GM19372 (cell line): ENCODE measurements around the gene CALM1.
A peak's percentile ranks its signal among the peaks of the same experiment; 100 is the strongest.
"Not testable (repeated sequence)": the region's sequence is repeated elsewhere in the genome, so short reads cannot be mapped to it uniquely, and the experiment has no call there.

Source experiments
- ATAC-seq: cut with Tn5 transposase; IDR thresholded peaks from one replicate; pipeline ENCODE4 v1.9.1; 2021; ENCODE audit warnings: mild to moderate bottlenecking, low read depth, moderate library complexity; ENCODE audit not compliant: unreplicated experiment

The CALM1 gene

GRCh38 chr14:90383126-90383730, 13.6 kb upstream of the CALM1 start:
- ATAC-seq, result peak; percentile 91

DNA sequence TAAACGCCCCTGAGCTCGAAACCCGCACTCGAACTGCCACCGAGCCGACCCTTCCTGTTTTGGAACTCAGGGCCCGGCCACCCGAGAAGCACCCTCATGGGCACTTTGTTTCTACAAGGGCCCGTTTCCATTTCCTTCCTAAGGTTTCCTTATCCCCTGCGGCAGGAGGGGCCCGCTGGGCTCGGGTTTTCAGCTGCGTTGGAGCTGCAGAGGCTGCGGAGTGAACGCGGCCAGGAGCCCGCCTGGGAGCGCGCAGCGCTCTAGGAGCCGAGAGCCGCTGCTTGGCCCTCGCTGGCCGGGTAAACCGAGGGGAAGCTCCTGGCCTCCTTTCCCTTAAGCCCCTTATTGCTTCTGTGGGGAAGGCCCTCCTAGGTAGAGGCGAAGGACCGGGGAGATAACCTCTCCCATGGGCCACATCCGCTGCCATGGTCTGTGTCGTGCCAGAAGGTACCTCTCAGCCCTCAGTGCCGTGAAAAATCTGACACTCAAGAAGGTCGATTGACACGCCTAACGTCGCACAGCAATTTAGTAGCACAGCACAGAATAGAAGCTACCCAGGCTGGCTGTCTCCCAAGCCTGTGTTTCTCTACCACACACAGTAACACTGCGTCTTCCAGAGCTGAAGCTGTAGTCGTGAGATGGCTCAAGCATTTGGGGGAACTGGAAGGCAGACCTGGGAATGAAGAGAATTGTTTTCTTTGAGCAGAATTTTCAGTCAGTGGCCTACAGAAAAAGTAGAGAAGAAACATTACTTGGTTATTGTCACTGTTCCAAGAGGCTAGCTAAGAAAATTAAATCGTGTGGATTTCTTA, 12.9 kb upstream of the CALM1 start:
- ATAC-seq, result peak; percentile 16

- no peak for ATAC-seq
Measured at GRCh38 chr14:90384543-90384911, 12.3 kb upstream of the CALM1 start.

- no peak for ATAC-seq
Measured at GRCh38 chr14:90386321-90386720, 10.5 kb upstream of the CALM1 start.

GRCh38 chr14:90387206-90387760, 9.5 kb upstream of the CALM1 start:
- ATAC-seq, result no peak

DNA sequence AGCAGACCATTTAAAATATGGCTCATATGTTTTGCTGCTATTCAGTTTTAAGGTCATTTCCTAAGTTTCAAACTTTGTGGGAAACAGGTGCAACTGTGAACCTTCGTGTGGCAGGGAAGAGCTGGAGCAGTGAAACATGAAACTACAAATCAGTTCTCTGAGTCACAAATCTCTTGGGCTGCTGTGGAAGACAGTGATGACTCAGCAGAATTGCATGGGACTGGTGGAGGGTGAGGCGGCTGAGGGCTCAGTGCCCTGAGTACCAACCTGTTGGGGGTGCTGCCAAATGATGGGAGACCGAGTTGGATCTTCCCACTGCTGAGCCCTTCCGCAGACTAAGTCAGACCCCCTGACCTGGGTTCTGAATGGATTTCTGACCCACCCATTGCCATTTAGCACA, 8.4 kb upstream of the CALM1 start:
- no peak for ATAC-seq

DNA sequence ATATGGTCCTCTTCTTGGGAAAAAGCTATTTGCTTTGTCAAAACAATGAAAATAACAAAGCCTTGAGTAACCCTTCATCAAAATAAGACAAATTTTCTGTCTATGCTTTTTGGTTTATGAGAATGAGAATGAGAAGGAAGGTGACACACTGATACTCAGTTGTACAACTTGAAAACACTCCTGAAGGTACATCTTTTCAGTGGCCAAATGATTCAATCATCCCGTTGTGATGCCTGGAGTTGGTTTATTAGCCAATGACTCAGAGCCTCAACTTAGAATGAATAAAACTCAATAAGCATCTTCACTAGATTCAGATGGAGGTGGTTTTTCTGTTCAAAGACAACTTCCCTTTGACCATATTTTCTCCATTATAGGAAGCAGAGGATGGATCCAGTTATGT, 7.8 kb upstream of the CALM1 start:
- ATAC-seq, result no peak

DNA sequence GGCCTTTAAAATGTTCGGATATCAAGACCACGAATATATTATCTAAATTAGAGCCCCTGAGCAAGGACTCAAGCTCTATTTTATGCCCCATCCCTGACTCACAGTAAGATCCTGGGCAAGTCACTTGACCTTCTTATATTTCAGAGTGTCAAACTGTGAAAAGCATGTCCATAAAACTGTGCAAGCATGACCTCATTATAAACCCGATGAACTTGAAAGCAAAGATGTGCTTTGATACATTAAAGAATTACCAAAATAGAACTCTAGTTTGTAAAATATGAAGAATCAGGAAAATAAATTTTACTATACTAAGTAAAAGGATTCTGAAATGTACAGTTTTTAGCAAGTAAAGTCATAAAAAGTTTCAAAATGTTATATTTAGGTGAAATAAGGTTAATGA, 2.9 kb upstream of the CALM1 start:
- ATAC-seq, result no peak

DNA sequence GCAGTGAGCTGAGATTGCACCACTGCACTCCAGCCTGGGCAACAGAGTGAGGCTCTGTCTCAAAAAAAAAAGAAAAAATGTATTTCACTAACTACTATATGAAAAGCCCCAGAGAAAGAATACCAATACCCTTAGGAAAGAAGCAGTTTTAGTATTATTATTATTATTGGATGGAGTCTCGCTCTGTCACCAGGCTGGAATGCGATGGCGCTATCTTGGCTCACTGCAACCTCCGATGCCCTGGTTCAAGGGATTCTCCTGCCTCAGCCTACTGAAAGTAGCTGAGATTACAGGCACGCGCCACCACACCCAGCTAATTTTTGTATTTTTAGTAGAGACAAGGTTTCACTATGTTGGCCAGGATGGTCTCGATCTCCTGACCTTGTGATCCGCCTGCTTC, 2.0 kb upstream of the CALM1 start:
- not testable (repeated sequence) for ATAC-seq

DNA sequence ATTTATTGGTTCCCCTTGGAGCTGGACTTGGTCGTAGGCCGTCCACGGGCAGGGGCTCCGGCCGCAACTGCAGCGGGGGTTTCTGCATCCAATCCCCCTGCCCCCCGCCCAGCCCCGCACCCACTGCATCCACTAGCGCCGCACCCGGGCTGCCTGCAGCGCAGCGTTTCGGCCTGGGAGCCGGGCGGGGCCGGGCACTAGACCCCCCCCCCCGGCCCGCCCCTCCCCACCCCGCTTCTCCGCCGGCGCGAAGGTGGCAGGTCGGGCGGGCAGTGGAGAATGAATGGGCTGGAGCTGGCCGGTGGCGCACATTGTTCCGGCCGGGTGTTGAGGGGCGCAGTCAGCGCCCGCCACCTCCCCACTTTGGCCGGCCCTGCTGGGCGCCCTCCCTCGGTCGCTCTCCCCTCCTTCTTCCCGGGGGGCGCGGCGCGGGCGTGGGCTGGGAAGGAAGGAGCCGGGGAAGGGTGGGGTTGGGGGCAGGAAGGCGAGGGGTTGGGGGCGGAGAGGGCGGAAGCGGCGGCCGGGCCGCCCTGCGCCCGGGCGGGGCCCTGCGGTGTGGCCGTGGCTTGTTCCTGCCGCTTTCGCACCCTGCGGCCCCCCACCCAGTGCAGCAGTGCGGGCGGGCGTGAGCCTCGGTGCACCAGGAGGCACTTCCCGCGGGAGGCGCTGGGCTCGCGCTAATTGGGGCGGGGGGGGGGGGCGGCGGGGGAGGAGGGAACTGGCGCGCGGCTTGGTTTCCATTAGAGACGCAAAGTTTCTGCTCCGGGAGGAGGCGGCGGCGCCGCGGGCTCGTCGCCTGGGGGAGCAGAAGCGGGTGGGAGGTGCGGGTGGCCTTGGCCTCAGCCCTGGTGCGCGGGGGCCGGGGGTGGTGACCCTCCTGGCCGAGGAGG, 841 bp downstream of the CALM1 start:
- peak; percentile 19 for ATAC-seq

DNA sequence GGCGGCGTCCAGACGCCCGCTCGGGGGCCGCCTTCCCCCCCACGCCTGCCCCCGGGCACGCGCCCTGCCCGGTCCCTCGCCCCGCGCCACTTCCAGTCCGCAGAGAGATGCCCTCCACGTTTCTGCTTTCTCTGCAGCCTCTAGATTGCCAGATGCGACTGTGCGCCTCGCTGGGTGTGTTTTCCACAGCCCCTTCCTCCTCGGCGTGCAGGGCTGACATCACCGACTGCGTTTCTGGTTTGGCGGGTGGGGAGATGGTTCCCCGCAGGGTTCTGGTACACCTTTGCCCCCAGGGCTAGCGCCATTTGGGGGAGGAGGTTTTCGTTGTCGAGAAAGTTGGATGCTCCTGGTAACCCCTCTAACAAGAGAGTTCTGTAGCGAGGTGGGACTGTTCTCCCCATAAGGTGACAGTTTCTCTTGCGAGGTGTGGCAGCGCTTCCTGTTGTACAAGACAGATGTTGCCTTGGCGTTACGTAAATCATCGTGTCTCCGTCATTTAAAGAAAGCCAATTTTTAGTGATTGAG, 1.5 kb downstream of the CALM1 start:
- peak; percentile 7 for ATAC-seq

- no peak for ATAC-seq
Measured at GRCh38 chr14:90398841-90399540, 2.2 kb downstream of the CALM1 start.

DNA sequence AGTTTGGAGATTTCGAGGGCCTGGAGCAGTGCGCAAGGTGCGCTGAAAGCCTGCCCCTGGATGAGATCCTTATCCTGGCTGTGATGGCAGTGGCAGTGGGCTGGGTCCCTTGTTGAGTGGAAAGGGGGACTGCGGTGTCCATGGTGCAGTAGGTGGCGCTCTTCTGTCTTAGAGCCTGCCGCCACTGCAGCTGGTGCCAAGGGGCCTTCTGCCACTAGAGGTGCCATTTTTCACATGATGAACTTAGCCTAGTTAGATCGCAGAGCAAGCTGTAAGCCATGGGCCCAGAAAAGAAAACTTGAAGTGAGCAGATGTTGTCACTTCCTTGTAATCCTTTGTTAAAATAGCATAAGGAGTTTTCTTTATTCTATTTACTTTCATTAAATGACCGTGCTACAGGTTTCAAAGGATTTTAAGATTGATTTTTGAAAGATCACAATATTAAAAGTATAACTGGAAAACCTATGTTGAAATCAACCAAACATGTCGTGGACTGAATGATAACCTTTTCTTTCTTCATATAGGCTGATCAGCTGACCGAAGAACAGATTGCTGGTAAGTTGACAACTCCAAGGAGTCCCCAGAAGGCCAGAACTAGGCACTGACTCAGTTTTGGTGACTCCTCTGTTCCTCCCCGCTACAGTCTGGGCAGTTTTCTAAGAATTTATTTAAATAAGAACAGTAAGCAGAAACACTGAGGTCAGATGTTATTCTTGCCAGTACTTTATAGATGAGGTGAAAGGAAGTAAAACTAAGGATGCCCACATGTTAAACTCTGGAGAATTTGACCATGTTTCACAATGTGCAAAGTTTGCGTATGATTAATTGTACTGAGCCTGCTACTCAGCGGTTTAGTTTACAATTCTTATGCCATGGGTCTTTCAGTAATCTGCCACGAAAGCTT, 3.0 kb downstream of the CALM1 start:
- peak; percentile 42 for ATAC-seq

DNA sequence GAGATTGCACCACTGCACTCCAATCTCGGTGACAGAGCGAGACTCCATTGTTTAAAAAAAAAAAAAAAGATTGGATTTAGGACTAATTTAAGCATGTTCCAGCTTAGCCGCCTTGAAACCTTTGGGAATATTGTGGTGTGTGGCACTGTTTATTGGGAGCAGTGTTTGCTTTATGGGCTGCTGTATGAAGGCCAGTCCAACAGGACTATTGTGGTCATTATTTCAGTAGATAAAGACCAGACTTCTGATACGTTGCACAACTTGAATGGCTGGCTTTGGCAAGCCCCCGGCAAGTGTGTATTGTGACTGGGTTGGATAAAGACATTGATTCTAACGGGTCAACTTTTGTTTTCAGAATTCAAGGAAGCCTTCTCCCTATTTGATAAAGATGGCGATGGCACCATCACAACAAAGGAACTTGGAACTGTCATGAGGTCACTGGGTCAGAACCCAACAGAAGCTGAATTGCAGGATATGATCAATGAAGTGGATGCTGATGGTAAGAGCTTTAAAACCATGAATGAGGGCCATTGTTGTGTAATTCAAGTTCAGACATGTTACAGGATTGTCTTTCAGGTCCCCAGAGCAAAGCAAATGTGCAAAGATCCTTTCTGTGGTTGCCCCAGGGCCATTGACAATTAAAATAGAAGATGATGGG, 4.2 kb downstream of the CALM1 start:
- no peak for ATAC-seq

DNA sequence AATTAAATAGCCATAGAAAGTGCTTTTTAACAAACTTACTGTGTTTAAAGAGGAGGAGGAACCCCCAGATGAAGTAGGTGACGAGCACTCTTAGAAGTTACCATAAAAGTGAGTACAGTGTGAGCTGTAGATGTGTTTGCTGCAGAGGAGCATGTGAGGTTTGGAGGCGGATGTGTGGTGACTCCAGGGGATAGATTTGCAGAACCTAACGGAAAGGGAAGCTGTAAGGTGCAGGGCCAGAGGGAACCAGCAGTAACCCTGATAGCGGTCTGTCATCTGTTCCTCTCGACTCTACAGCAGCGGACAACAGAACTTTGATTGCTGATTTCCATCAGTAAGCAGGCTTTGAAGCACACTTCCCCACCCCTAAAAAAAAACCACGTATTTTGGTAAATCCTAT, 5.2 kb downstream of the CALM1 start:
- no peak for ATAC-seq

- no peak for ATAC-seq
Measured at GRCh38 chr14:90403065-90403464, 6.2 kb downstream of the CALM1 start.

- no peak for ATAC-seq
Measured at GRCh38 chr14:90405101-90405500, 8.3 kb downstream of the CALM1 start.

DNA sequence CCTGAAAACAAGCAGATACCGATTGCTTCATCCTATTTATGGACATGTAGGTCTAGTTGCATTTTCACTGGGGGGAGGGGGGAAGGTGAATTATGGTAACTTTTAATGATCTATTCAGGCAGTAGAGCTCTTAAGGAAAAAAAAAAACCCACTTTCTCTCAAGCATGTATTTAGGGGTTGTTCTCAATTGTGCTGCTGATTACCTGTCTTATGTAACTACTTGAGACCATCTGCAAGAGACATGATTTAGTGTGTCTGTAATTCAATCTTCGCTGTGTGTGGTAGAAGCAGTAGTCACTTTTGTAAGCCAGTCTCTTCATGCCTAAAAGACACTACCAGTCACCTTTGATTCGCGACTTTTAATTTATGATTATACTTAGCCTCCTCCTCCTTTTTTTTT, 8.9 kb downstream of the CALM1 start:
- ATAC-seq, result no peak

DNA sequence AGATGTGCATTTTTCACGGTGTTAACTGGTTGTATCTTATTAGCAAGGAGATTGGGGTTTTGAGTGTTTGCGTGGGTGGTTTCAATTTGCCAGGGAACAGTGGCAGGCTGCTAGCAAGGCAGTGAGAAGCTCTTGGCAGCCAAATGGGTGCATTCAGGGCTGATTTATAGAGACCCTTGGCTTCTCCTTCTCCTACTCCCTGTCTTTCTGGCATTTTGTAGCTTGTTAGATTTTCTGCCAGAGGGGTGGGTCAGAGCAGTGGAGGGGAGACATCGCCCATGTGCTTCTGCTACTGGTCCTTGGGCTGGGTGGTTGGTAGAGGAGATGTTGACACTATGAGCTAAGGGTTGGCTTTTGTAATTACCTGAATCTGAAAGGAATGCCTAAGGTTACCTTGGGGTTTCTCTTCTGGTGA, 9.6 kb downstream of the CALM1 start:
- ATAC-seq, result no peak
